ENCODE measurements around the gene FAM13A. TPM values are rescaled to one million over a fixed set of nuclear protein-coding genes. Genes with fewer than 3 reads are reported as not detected.
A peak's percentile ranks its signal among the peaks of the same experiment; 100 is the strongest.

Gene FAM13A
- total and polyA plus RNA-seq, 2 experiments from 2014 or later, result 19.3 to 44.2 TPM

DNA sequence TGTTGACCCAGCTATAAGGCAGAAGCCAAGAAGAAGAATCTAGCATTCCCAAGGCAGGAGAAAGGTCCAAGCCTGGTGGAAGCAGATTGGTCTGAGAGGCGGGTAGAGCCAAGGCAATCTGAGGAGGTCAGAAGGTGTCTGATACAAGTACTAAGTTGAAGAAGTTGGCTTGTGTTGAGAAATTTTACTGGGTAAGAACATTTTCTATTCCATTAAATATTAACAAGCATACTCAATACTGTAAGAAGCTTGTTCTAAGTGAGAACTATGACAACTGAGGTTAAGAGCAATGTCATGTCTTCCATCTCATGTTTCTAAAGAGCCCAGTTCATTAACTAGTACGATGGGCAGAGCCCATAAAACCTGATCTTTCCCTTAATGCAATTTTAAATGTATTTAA is 75.0 kb downstream of the FAM13A start:
- no peak overlapping the region for H3K4me2 ChIP-seq
- DNase-seq (ENCODE audit: low spot score), result no peak
- H2AFZ ChIP-seq, result no peak overlapping the region
- no peaks in the 10 kb centered on the region for H3K9me3 ChIP-seq (ENCODE audit: low read depth)
- no peaks in the 10 kb centered on the region for H3K27me3 ChIP-seq
- no peaks in the 10 kb centered on the region for H3K79me2 ChIP-seq
- no peaks in the 10 kb centered on the region for H4K20me1 ChIP-seq (ENCODE audit: insufficient read depth, poor library complexity, severe bottlenecking)
- H3K27ac ChIP-seq, result peak overlapping the region; percentile 18
- no peaks in the 10 kb centered on the region for H3K36me3 ChIP-seq (replicated peaks; ENCODE audit: insufficient read depth, low read depth)
- H3K4me3 ChIP-seq, result no peak overlapping the region
- H3K4me1 ChIP-seq (ENCODE audit: insufficient read depth), result peaks cover 7% of the 10 kb centered on the region
- H3K9me2 ChIP-seq (replicated peaks; ENCODE audit: insufficient read depth), result no peaks in the 10 kb centered on the region
- TF ChIP-seq CTCF (IDR thresholded peaks at IDR 0.05; ENCODE audit: poor library complexity) (no peak), EZH2 (IDR thresholded peaks at IDR 0.05; ENCODE audit: borderline replicate concordance) (no peak), EZH2phosphoT487 (IDR thresholded peaks at IDR 0.05; ENCODE audit: low read depth, severe bottlenecking, unreplicated experiment) (no peak)
- 64% methylated on average over 2 of the region's 2 CpGs for WGBS (ENCODE audit: low lambda C conversion rate, missing lambda C conversion rate)

GRCh38 chr4:88981556-88981955 is 75.4 kb downstream of the FAM13A start:
- H3K4me3 ChIP-seq, result no peak overlapping the region
- H3K36me3 ChIP-seq (replicated peaks; ENCODE audit: insufficient read depth, low read depth), result no peaks in the 10 kb centered on the region
- no peaks in the 10 kb centered on the region for H4K20me1 ChIP-seq (ENCODE audit: insufficient read depth, poor library complexity, severe bottlenecking)
- no peak for DNase-seq (ENCODE audit: low spot score)
- no peak overlapping the region for H3K4me2 ChIP-seq
- peak overlapping the region; percentile 18 for H3K27ac ChIP-seq
- no peak overlapping the region for H2AFZ ChIP-seq
- no peaks in the 10 kb centered on the region for H3K9me2 ChIP-seq (replicated peaks; ENCODE audit: insufficient read depth)
- peaks cover 7% of the 10 kb centered on the region for H3K4me1 ChIP-seq (ENCODE audit: insufficient read depth)
- WGBS (ENCODE audit: low lambda C conversion rate, missing lambda C conversion rate), result 77% methylated on average over 2 of the region's 2 CpGs
- TF ChIP-seq EZH2phosphoT487 (IDR thresholded peaks at IDR 0.05; ENCODE audit: low read depth, severe bottlenecking, unreplicated experiment) (no peak), CTCF (IDR thresholded peaks at IDR 0.05; ENCODE audit: poor library complexity) (no peak), EZH2 (IDR thresholded peaks at IDR 0.05; ENCODE audit: borderline replicate concordance) (no peak)
- no peaks in the 10 kb centered on the region for H3K9me3 ChIP-seq (ENCODE audit: low read depth)
- no peaks in the 10 kb centered on the region for H3K79me2 ChIP-seq
- H3K27me3 ChIP-seq, result no peaks in the 10 kb centered on the region

- H3K9me2 ChIP-seq (replicated peaks; ENCODE audit: insufficient read depth), result no peaks in the 10 kb centered on the region
- H3K4me2 ChIP-seq, result no peak overlapping the region
- H2AFZ ChIP-seq, result no peak overlapping the region
- H3K4me1 ChIP-seq (ENCODE audit: insufficient read depth), result peaks cover 7% of the 10 kb centered on the region
- 82% methylated on average over 2 of the region's 2 CpGs for WGBS (ENCODE audit: low lambda C conversion rate, missing lambda C conversion rate)
- H4K20me1 ChIP-seq (ENCODE audit: insufficient read depth, poor library complexity, severe bottlenecking), result no peaks in the 10 kb centered on the region
- no peaks in the 10 kb centered on the region for H3K79me2 ChIP-seq
- H3K4me3 ChIP-seq, result no peak overlapping the region
- H3K27me3 ChIP-seq, result no peaks in the 10 kb centered on the region
- H3K36me3 ChIP-seq (replicated peaks; ENCODE audit: insufficient read depth, low read depth), result no peaks in the 10 kb centered on the region
- H3K27ac ChIP-seq, result no peak overlapping the region
- no peaks in the 10 kb centered on the region for H3K9me3 ChIP-seq (ENCODE audit: low read depth)
- DNase-seq (ENCODE audit: low spot score), result no peak
- TF ChIP-seq EZH2phosphoT487 (IDR thresholded peaks at IDR 0.05; ENCODE audit: low read depth, severe bottlenecking, unreplicated experiment), result no peak
- TF ChIP-seq CTCF (IDR thresholded peaks at IDR 0.05; ENCODE audit: poor library complexity), result no peak
Measured at GRCh38 chr4:88979276-88979675, 77.7 kb downstream of the FAM13A start.

DNA sequence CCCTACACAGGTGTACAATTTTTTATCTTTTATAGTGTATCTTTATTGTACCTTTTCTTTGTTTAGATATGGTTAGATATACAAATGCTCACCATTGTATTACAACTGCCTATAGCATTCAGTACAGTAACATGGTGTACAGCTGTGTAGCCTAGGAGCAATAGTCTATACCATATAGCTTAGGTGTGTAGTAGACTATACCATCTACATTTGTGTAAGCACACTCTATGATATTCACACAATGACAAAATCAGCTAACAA is 80.3 kb downstream of the FAM13A start:
- DNase-seq (ENCODE audit: low spot score), result no peak
- H3K79me2 ChIP-seq, result no peaks in the 10 kb centered on the region
- TF ChIP-seq CTCF (IDR thresholded peaks at IDR 0.05; ENCODE audit: poor library complexity) (no peak), EZH2 (IDR thresholded peaks at IDR 0.05; ENCODE audit: borderline replicate concordance) (no peak), EZH2phosphoT487 (IDR thresholded peaks at IDR 0.05; ENCODE audit: low read depth, severe bottlenecking, unreplicated experiment) (no peak)
- H3K9me3 ChIP-seq (ENCODE audit: low read depth), result no peaks in the 10 kb centered on the region
- no peak overlapping the region for H2AFZ ChIP-seq
- no peaks in the 10 kb centered on the region for H3K27me3 ChIP-seq
- peaks cover under 1% of the 10 kb centered on the region for H3K4me1 ChIP-seq (ENCODE audit: insufficient read depth)
- no peaks in the 10 kb centered on the region for H4K20me1 ChIP-seq (ENCODE audit: insufficient read depth, poor library complexity, severe bottlenecking)
- no peaks in the 10 kb centered on the region for H3K36me3 ChIP-seq (replicated peaks; ENCODE audit: insufficient read depth, low read depth)
- no peak overlapping the region for H3K27ac ChIP-seq
- no peak overlapping the region for H3K4me2 ChIP-seq
- H3K9me2 ChIP-seq (replicated peaks; ENCODE audit: insufficient read depth), result no peaks in the 10 kb centered on the region
- H3K4me3 ChIP-seq, result no peak overlapping the region

All from hepatocyte (in vitro differentiated cells).